Stimulated activated CD8-positive, alpha-beta memory T cell treated with anti-CD3 and anti-CD28 coated beads, Interleukin-15, amount 100 ng/mL, for 4 hours (primary cell): ENCODE measurements around the gene UPP1.

Experiments
- DNase-seq, 2 donors: peaks; one replicate each; pipeline ENCODE4 v3.0.0-alpha.2; 2020; ENCODE audit warnings: low read depth in 2 of 2

Gene UPP1

DNA sequence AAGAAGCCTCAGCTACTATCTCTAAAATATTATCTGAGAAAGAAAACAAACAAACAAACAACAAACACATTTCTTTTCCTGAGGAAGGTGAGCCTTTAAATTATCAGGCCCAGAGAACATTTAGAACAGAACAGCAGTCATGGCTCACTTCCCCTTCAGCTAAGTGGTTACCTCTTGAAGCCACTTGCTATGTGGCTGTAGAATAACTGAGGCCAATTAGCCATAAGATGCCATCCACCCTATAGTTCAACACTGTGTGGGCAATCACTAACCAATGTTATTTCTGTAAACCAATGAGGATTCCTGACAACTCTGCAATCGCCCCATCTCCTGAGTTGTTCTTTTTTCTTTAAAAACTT, 3.7 kb upstream of the UPP1 start:
- DNase-seq, result no peak

GRCh38 chr7:48085942-48086341, 3.1 kb upstream of the UPP1 start:
- DNase-seq, result no peak

DNA sequence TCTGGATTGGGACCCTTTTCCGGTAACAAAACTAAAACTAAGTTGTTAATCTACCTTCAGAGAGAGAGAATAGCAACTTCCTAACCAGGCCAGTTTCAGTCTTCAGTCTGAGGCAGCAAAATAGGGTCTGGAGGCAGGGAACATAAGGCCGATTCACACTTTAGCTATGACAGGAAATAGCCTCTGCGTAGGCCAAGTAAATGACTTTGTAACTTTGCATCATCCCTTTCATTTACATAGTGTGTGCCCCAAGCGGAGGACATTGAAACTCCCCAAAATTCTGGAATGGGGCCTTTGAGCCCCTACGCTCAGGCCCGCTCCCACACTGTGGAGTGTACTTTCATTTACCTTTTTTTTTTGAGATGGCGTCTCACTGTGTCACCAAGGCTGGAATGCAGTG, 1.7 kb upstream of the UPP1 start:
- DNase-seq, result no peak

- peak in 1 of 2 donors; percentile 35 for DNase-seq
Measured at GRCh38 chr7:48088559-48089045, 463 bp upstream of the UPP1 start.

- no peak for DNase-seq
Measured at GRCh38 chr7:48090095-48090805, 1.2 kb downstream of the UPP1 start.

- DNase-seq, result no peak
Measured at GRCh38 chr7:48091506-48092433, 2.7 kb downstream of the UPP1 start.

DNA sequence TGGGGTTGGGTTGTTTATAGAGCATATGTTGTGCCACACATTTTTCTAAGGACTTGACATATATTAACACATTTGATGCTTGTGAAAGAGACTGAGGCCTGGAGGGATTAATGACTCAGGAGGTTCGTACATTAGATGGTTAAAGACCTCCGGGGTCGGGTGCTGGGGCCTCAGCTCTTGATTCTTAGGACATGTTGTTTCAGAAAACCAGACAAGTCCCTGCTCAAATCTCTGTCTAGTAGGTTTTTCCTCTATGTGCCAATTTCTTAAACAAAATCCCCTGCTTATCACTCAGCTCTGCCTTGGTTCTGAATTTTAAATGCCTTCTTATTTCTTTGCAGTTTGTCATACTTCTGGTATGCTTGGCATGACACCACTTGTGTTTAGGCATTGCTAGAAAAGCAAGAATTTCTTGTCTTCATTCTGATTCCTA, 5.8 kb downstream of the UPP1 start:
- DNase-seq, result no peak

- no peak for DNase-seq
Measured at GRCh38 chr7:48096273-48096672, 7.2 kb downstream of the UPP1 start.

GRCh38 chr7:48097521-48098231, 8.6 kb downstream of the UPP1 start:
- DNase-seq, result no peak

DNA sequence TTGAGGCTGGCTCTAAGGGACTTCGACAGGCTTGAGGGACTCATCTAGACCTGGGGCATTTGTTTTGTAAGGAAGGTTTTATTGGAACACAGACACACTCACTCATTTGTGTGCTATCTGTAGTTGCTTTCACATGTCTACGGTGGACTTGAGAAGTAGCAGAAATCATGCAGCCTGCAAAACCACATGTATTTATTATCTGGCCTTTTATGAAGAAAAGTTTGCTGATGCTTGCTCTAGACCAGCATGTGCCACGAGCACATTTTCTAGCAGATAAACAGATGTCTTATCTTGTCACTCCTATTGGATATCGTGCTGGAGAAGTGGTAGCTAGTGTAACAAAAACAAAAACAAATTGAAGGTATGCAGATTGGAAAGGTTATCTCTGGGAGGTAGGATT, 9.8 kb downstream of the UPP1 start:
- no peak for DNase-seq

DNA sequence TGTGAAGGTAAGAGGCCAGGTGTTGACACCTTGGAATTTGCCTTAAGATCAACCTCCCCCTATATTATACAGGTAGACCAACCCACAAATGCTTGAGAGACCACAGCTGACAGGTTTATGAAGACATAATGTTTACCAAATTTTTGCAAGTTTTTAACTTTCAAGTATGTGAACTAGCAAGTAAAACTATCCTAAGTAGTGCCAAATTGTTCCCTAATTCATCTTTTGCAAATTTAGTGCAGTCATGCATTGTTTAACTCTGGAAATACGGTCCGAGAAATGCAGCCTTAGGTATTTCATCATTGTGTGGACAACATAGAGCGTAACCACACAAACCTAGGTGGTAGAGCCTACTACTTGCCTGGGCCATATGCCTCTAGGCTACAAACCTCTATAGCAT, 10.7 kb downstream of the UPP1 start:
- no peak for DNase-seq

- DNase-seq, result no peak
Measured at GRCh38 chr7:48101352-48101751, 12.3 kb downstream of the UPP1 start.

- DNase-seq, result no peak
Measured at GRCh38 chr7:48101968-48102367, 12.9 kb downstream of the UPP1 start.

GRCh38 chr7:48102530-48102929, 13.5 kb downstream of the UPP1 start:
- no peak for DNase-seq

- DNase-seq, result no peak
Measured at GRCh38 chr7:48105045-48105444, 16.0 kb downstream of the UPP1 start.

DNA sequence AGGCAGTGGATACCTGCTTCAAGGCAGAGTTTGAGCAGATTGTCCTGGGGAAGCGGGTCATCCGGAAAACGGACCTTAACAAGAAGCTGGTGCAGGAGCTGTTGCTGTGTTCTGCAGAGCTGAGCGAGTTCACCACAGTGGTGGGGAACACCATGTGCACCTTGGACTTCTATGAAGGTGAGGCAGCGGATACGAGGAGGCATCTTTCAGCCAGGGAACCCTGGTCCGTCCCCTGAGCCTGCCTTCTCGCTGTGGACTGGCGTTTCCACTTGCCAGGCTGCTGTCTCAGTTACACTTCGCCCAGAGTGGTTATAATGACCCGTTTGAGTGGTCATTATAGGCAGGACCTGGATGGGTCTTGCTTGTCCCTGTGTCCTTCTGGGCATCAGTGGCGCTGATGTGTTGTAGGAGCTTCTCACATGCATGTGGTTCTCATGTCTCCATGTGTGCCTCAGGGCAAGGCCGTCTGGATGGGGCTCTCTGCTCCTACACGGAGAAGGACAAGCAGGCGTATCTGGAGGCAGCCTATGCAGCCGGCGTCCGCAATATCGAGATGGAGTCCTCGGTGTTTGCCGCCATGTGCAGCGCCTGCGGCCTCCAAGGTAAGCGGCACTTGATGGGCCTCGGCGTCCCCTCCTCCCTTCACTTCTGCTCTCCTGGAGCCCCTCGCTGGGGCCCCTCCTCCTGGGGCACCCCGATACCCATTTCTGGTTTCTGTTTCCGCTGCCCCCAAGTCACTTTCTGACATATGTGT, 18.0 kb downstream of the UPP1 start:
- DNase-seq, result no peak

DNA sequence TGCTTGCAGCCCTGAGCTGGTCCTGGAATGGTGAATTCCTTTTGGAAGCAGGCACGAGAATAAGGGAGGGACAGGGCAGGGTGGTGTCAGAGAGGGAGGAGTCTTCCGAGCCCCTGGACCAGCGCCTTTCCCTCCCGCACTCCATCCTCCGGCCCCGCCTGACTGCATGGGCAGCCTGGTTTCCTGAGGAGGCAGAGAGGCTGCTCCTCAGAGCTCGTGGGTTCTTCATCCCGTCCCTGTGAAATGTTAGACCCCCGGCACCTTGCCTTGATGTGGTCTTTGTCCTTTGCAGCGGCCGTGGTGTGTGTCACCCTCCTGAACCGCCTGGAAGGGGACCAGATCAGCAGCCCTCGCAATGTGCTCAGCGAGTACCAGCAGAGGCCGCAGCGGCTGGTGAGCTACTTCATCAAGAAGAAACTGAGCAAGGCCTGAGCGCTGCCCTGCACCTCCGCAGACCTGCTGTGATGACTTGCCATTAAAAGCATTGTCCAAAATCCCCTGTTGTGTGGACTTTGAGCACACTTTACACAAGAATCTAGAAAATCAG, 18.9 kb downstream of the UPP1 start:
- no peak for DNase-seq

- DNase-seq, result no peak
Measured at GRCh38 chr7:48108959-48109847, 20.1 kb downstream of the UPP1 start.

DNA sequence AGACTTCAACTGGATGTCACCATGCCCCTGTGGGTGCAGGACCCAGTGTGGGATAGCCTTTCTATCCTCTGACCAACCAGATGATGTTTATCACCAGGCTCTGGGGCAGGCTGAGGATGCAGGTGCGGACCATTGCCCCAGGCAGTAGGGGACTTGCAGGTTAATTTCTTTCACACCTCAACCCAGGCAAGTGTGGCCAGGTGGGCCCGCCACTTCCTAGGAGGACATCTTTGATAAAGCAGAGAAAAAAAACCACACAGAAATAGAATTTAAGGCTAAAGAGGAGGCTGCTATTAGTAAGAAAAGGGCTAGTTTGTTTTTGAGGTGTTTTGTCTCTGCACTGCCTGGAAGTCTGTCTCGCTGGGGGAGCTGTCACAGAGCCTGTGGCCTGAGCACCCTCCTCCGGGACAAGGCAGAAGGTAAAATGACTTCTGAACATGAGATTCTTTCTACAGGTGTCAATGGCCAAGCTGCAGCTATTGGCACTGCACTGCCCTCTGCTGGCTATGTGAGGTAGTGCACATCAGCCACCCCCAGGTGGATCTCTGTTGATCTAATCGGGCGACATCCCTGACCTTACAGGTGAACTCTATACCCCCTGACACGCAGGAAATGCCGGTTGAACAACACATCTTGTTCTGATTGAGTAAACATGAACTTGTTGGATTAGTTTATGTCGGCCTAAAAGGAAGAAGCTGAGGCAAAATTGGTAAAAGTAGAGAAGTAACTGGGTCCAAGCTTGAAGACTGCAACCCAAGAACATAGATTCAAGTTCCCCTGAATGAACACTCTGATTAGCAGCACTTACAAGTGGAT, 21.0 kb downstream of the UPP1 start:
- peak; percentile 64 to 83 for DNase-seq
